OCI-LY7 (cell line): ENCODE results near the gene KCTD17.

Source experiments
- EZH2phosphoT487 ChIP-seq: fragments of 200-600 bp; sonication (generic); IDR thresholded peaks from 2 replicates; pipeline ENCODE4 v1.6.1; 2018; ENCODE audit warnings: low read depth, borderline replicate concordance, mild to moderate bottlenecking, mixed run types, antibody characterized with exemption, low read length, moderate library complexity, mixed read lengths
- TF ChIP-seq, protein P1 (sequence below): fragments of 200-600 bp; sonication (generic); conservative IDR thresholded peaks from 2 replicates; pipeline ENCODE4 v1.5.1; 2014; ENCODE audit warnings: mild to moderate bottlenecking, antibody characterized with exemption, low read length, moderate library complexity, mixed read lengths

- TF ChIP-seq, protein P1, sequence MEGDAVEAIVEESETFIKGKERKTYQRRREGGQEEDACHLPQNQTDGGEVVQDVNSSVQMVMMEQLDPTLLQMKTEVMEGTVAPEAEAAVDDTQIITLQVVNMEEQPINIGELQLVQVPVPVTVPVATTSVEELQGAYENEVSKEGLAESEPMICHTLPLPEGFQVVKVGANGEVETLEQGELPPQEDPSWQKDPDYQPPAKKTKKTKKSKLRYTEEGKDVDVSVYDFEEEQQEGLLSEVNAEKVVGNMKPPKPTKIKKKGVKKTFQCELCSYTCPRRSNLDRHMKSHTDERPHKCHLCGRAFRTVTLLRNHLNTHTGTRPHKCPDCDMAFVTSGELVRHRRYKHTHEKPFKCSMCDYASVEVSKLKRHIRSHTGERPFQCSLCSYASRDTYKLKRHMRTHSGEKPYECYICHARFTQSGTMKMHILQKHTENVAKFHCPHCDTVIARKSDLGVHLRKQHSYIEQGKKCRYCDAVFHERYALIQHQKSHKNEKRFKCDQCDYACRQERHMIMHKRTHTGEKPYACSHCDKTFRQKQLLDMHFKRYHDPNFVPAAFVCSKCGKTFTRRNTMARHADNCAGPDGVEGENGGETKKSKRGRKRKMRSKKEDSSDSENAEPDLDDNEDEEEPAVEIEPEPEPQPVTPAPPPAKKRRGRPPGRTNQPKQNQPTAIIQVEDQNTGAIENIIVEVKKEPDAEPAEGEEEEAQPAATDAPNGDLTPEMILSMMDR, result no peak
- no peak for TF ChIP-seq EZH2phosphoT487
Observed at GRCh38 chr22:37025500-37026070, 26.0 kb upstream of the KCTD17 start.
